Astrocyte of the spinal cord (primary cell): ENCODE measurements around the gene SMNDC1.

Experiments used
- DNase-seq: peaks from one replicate; pipeline ENCODE4 v3.0.0; 2011; ENCODE audit warnings: low read depth, low spot score
- H3K4me3 ChIP-seq: 2 replicates; pipeline ENCODE4 v1.5.1; 2011; ENCODE audit warnings: low read depth, mild to moderate bottlenecking, low read length, moderate library complexity
- in situ Hi-C: cut with HindIII; loops from 2 replicates; pipeline ENCODE4 v1.10.0; 2017; ENCODE audit warnings: low sequenced_read_pairs
- TF ChIP-seq, protein P1 (sequence below): IDR thresholded peaks from 2 replicates; pipeline ENCODE4 v1.5.1; 2012; ENCODE audit warnings: low read depth, mild to moderate bottlenecking, low read length, inconsistent platforms

The SMNDC1 gene

DNA sequence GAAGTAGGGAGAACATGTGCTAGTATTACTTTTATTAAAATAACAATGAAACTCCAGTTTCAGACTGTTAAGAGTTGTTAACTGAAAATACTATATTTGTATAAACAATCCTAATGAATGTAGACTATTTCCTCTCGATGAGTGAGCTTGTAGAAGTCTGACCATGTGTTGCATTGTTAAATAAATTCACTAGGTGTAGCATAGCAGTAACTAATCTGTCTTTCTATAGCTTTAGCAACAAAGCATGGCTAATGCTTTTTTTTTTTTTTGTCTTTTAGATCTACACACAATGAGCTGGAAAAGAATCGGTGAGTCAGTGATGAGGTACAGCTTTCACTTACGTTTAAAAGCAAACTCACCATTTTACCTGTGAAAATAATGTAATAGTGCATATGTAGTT, 60.2 kb downstream of the SMNDC1 start:
- TF ChIP-seq, protein P1, sequence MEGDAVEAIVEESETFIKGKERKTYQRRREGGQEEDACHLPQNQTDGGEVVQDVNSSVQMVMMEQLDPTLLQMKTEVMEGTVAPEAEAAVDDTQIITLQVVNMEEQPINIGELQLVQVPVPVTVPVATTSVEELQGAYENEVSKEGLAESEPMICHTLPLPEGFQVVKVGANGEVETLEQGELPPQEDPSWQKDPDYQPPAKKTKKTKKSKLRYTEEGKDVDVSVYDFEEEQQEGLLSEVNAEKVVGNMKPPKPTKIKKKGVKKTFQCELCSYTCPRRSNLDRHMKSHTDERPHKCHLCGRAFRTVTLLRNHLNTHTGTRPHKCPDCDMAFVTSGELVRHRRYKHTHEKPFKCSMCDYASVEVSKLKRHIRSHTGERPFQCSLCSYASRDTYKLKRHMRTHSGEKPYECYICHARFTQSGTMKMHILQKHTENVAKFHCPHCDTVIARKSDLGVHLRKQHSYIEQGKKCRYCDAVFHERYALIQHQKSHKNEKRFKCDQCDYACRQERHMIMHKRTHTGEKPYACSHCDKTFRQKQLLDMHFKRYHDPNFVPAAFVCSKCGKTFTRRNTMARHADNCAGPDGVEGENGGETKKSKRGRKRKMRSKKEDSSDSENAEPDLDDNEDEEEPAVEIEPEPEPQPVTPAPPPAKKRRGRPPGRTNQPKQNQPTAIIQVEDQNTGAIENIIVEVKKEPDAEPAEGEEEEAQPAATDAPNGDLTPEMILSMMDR: no peak

DNA sequence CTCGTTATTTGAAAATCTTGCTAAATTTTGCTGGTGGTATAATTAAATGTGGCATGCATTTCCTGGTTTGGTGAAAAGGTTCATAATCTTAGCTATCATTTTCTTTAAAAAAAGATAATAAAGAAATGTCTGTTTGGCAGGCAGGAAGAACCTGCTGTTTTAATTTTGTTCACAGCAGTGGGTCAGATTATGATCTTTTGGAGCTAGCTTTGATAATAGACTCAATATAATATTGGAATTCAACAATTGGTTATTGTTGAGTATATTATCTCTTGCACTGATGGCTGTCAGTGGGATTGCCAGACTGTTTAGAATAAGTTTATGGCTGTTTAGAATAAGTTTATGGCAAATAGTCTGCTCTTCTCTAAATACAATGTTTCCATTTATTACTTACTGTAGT, 62.2 kb downstream of the SMNDC1 start:
- DNase-seq: no peak
- TF ChIP-seq, protein P1: no peak
- H3K4me3 ChIP-seq: no peak overlapping the region
- in situ Hi-C loops: no loop called here

More for the DNA sequence above, 60.2 kb downstream of the SMNDC1 start:
- DNase-seq: no peak
- no peak overlapping the region for H3K4me3 ChIP-seq
- in situ Hi-C loops: no loop called here

DNA sequence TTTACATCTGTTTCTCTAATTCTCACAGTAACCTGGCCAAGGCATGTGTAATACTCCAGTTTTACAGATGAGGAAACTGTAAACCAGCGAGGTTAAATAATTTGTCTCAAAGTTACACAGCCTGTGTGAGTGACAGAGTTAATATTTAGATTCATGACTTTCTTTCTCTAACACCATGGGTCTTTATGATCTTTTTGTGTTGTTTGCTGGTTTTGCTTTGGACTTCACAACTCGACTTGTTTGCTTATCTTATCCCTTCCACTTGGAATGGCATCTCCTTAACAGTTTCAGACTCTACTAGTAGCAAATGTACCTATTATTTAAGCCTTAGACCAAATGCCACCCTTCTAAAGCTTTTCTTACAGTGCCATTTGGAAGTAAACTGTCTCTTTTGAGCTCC, 62.9 kb downstream of the SMNDC1 start:
- in situ Hi-C loops: no loop called here
- TF ChIP-seq, protein P1: no peak
- no peak overlapping the region for H3K4me3 ChIP-seq
- no peak for DNase-seq

DNA sequence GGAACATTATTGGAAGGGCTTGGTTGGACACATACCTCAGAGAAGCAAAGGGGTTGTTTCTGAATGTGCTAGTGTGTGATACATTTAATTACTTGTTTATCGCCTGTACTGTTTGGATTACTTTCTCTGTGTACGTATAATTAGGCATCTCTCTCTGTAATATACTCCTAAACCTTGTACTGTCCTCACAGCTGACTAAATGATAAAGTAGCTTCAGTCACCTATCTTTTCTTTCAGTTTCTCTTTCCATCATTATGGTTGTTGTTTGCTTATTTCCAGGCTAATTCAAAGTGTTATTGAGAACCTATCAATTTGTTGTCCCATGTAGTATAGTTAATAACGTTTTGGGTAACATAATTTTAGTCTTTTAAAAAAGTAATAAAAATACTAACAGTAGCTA, 63.3 kb downstream of the SMNDC1 start:
- no peak for DNase-seq
- H3K4me3 ChIP-seq: no peak overlapping the region
- in situ Hi-C loops: no loop called here
- TF ChIP-seq, protein P1: no peak
